RWPE2 (cell line): Measurements from ENCODE around the gene OSTF1.

Source experiments
- ATAC-seq: fragments of 200-7000 bp; cut with Tn5 transposase; 3 replicates; pipeline ENCODE4 v1.9.1; 2021; ENCODE audit warnings: low read depth
- DNase-seq: peaks from one replicate; pipeline ENCODE4 v3.0.0-alpha.2; 2020; ENCODE audit warnings: low spot score
- H3K27ac ChIP-seq: fragments of 450-650 bp; 2 replicates; pipeline ENCODE4 v1.5.1; 2017; ENCODE audit warnings: mild to moderate bottlenecking; ENCODE audit not compliant: poor library complexity, severe bottlenecking
- H3K27me3 ChIP-seq: fragments of 250-450 bp; sonication (Bioruptor Pico); 2 replicates; pipeline ENCODE4 v1.5.1; 2021; ENCODE audit warnings: mild to moderate bottlenecking, moderate library complexity; ENCODE audit not compliant: insufficient read depth, poor library complexity, severe bottlenecking
- H3K36me3 ChIP-seq: fragments of 250-450 bp; sonication (Bioruptor Pico); 2 replicates; pipeline ENCODE4 v1.5.1; 2020; ENCODE audit warnings: low read depth, mild to moderate bottlenecking, moderate library complexity
- H3K4me1 ChIP-seq: fragments of 250-450 bp; sonication (Bioruptor Pico); 2 replicates; pipeline ENCODE4 v1.5.1; 2021; ENCODE audit warnings: mild to moderate bottlenecking, moderate library complexity; ENCODE audit not compliant: insufficient read depth, poor library complexity, severe bottlenecking
- H3K4me3 ChIP-seq: fragments of 250-450 bp; sonication (Bioruptor Pico); 2 replicates; pipeline ENCODE4 v1.5.1; 2021; ENCODE audit warnings: mild to moderate bottlenecking, moderate library complexity; ENCODE audit not compliant: severe bottlenecking
- H3K9me3 ChIP-seq: fragments of 250-450 bp; sonication (Bioruptor Pico); 2 replicates; pipeline ENCODE4 v1.5.1; 2021; ENCODE audit warnings: mild to moderate bottlenecking, moderate library complexity; ENCODE audit not compliant: severe bottlenecking
- CTCF ChIP-seq: fragments of 450-650 bp; IDR thresholded peaks from one replicate; pipeline ENCODE4 v1.5.1; 2017; ENCODE audit warnings: mild to moderate bottlenecking, moderate library complexity; ENCODE audit not compliant: poor library complexity, severe bottlenecking

Gene OSTF1

GRCh38 chr9:75164573-75164972, 76.3 kb downstream of the OSTF1 start:
- no peak for ATAC-seq
- no peak for TF ChIP-seq CTCF

GRCh38 chr9:75167281-75167680, 79.0 kb downstream of the OSTF1 start:
- ATAC-seq (no peak), DNase-seq (no peak)
- no peak overlapping the region for H3K27ac ChIP-seq
- no peaks in the 10 kb centered on the region for H3K27me3 ChIP-seq
- peaks cover 26% of the 10 kb centered on the region for H3K4me1 ChIP-seq
- H3K36me3 ChIP-seq = no peaks in the 10 kb centered on the region
- H3K4me3 ChIP-seq = no peak overlapping the region
- TF ChIP-seq CTCF = no peak
- H3K9me3 ChIP-seq = peaks cover 6% of the 10 kb centered on the region

More at GRCh38 chr9:75164573-75164972, 76.3 kb downstream of the OSTF1 start:
- H3K9me3 ChIP-seq = peaks cover 6% of the 10 kb centered on the region
- H3K4me3 ChIP-seq = no peak overlapping the region
- H3K27ac ChIP-seq = no peak overlapping the region
- no peaks in the 10 kb centered on the region for H3K36me3 ChIP-seq
- DNase-seq = no peak
- H3K4me1 ChIP-seq = peaks cover 14% of the 10 kb centered on the region
- no peaks in the 10 kb centered on the region for H3K27me3 ChIP-seq

GRCh38 chr9:75168270-75169178, 80.2 kb downstream of the OSTF1 start:
- TF ChIP-seq CTCF = no peak
- Histone ChIP-seq H3K27me3 (no peaks in the 10 kb centered on the region), H3K9me3 (peaks cover 6% of the 10 kb centered on the region), H3K4me1 (peaks cover 26% of the 10 kb centered on the region), H3K36me3 (no peaks in the 10 kb centered on the region), H3K4me3 (no peak overlapping the region), H3K27ac (peak overlapping the region; percentile 71)
- DNase-seq (no peak), ATAC-seq (0 out of 3 replicates have a peak, but pooled peaks have one; percentile 38)

GRCh38 chr9:75169623-75170022, 81.3 kb downstream of the OSTF1 start:
- TF ChIP-seq CTCF = no peak
- peak; percentile 81 for ATAC-seq

GRCh38 chr9:75170898-75171360, 82.6 kb downstream of the OSTF1 start:
- DNase-seq (no peak), ATAC-seq (no peak)
- no peak for TF ChIP-seq CTCF
- Histone ChIP-seq H3K36me3 (no peaks in the 10 kb centered on the region), H3K27ac (peak overlapping the region; percentile 71), H3K27me3 (no peaks in the 10 kb centered on the region), H3K4me3 (no peak overlapping the region), H3K4me1 (peaks cover 26% of the 10 kb centered on the region), H3K9me3 (peaks cover 2% of the 10 kb centered on the region)

More at GRCh38 chr9:75169623-75170022, 81.3 kb downstream of the OSTF1 start:
- peaks cover 5% of the 10 kb centered on the region for H3K9me3 ChIP-seq
- no peak overlapping the region for H3K4me3 ChIP-seq
- H3K36me3 ChIP-seq = no peaks in the 10 kb centered on the region
- H3K27me3 ChIP-seq = no peaks in the 10 kb centered on the region
- DNase-seq = no peak
- peak overlapping the region; percentile 71 for H3K27ac ChIP-seq
- H3K4me1 ChIP-seq = peaks cover 26% of the 10 kb centered on the region
